HepG2 (cell line): Measurements from ENCODE around the gene SPRR5. TPM values are rescaled to one million over a fixed set of nuclear protein-coding genes. Genes with fewer than 3 reads are reported as not detected.

Experiments
- ATAC-seq: fragments of 200-7000 bp; cut with Tn5 transposase; 3 replicates; pipeline ENCODE4 v1.9.1; 2020; ENCODE audit warnings: mild to moderate bottlenecking, moderate library complexity
- BruUV-seq: library from RNA; stranded (reverse); fragments of 400-500 nt; replicated peaks from 2 replicates; lab custom pipeline; 2021; lab: Mats Ljungman, UMichigan
- CTCF ChIA-PET: fragments of 300-600 bp; formaldehyde crosslinking; extraction: SDS; loops from one replicate; lab custom pipeline; 2021; ENCODE audit warnings: low total read pairs, inconsistent platforms, low intra/inter-chr PET ratio; lab: Yijun Ruan, JAX
- POLR2A ChIA-PET: fragments of 350-600 bp; sonication (Branson Sonifier 250); formaldehyde crosslinking; loops from one replicate; lab custom pipeline; 2020; ENCODE audit warnings: antibody characterized with exemption, inconsistent platforms; lab: Yijun Ruan, JAX
- DNase-seq: peaks from one replicate; pipeline ENCODE4 v3.0.0-alpha.2; 2015; ENCODE audit warnings: low spot score
- FAIRE-seq: peaks from 3 replicates; lab custom pipeline; 2011; peaks lifted over from hg19 to GRCh38; lab: Jason Lieb, UNC
- H2AFZ ChIP-seq: one replicate; pipeline ENCODE4 v1.6.1; 2011; ENCODE audit warnings: low read length, inconsistent platforms
- H3K27ac ChIP-seq: fragments of 300-600 bp; 3 replicates; pipeline ENCODE4 v1.8.0; 2011; ENCODE audit warnings: mixed run types, mild to moderate bottlenecking, mixed read lengths, low read length, inconsistent platforms; ENCODE audit not compliant: insufficient read depth; ENCODE audit errors: extremely low read length
- H3K27me3 ChIP-seq, 2 experiments: fragments of 200-600 bp in 1 of 2; 2 replicates in 1 of 2; 3 replicates in 1 of 2; pipeline versions ENCODE4 v1.6.0 to v1.8.0; 2011; ENCODE audit warnings: low read length in 2 of 2, mild to moderate bottlenecking in 2 of 2, moderate library complexity in 2 of 2, inconsistent platforms in 1 of 2; ENCODE audit not compliant: insufficient read depth in 2 of 2, control insufficient read depth in 1 of 2
- H3K36me3 ChIP-seq, 2 experiments: fragments of 200-600 bp in 1 of 2; replicated peaks in 1 of 2; 2 replicates in 1 of 2; 3 replicates in 1 of 2; pipeline versions ENCODE4 v1.5.1 to v1.8.0; 2011; ENCODE audit warnings: low read length in 2 of 2, inconsistent platforms in 1 of 2; ENCODE audit not compliant: insufficient read depth in 2 of 2, control insufficient read depth in 1 of 2
- H3K4me1 ChIP-seq: 2 replicates; pipeline ENCODE4 v1.5.1; 2012; ENCODE audit warnings: low read length, inconsistent platforms; ENCODE audit not compliant: insufficient read depth
- H3K4me2 ChIP-seq: 2 replicates; pipeline ENCODE4 v1.6.0; 2011; ENCODE audit warnings: low read depth, low read length, inconsistent platforms
- H3K4me3 ChIP-seq, 3 experiments: fragments of 200-600 bp in 1 of 3; sonication (generic), shearing (Covaris generic) in 1 of 3; replicated peaks in 1 of 3; 2 replicates each; pipeline ENCODE4 v1.5.1; 2011 to 2016; ENCODE audit warnings: low read length in 3 of 3, inconsistent platforms in 2 of 3, low read depth in 2 of 3, mild to moderate bottlenecking in 2 of 3, control low read depth in 1 of 3, mixed read lengths in 1 of 3; ENCODE audit not compliant: insufficient read depth in 1 of 3
- H3K79me2 ChIP-seq: one replicate; pipeline ENCODE4 v1.6.1; 2011; ENCODE audit warnings: low read length, inconsistent platforms; ENCODE audit not compliant: insufficient read depth
- H3K9ac ChIP-seq: 2 replicates; pipeline ENCODE4 v1.6.0; 2011; ENCODE audit warnings: mild to moderate bottlenecking, low read depth, low read length, inconsistent platforms; ENCODE audit not compliant: insufficient read depth
- H3K9me3 ChIP-seq: 2 replicates; pipeline ENCODE4 v1.5.1; 2012; ENCODE audit warnings: mild to moderate bottlenecking, low read length
- H4K20me1 ChIP-seq: 2 replicates; pipeline ENCODE4 v1.6.0; 2011; ENCODE audit warnings: inconsistent platforms, mild to moderate bottlenecking, low read length, moderate library complexity; ENCODE audit not compliant: insufficient read depth
- CCDC6 ChIP-seq: sonication (generic); formaldehyde crosslinking; IDR thresholded peaks from 2 replicates; pipeline ENCODE4 v1.8.1; 2022; ENCODE audit warnings: mild to moderate bottlenecking, missing genetic modification reagents, moderate library complexity
- HNRNPUL1 ChIP-seq: fragments of 200-400 bp; formaldehyde crosslinking; IDR thresholded peaks from 2 replicates; pipeline ENCODE4 v1.6.1; 2017; ENCODE audit warnings: low read depth, mild to moderate bottlenecking, low read length, moderate library complexity
- PAX8 ChIP-seq: sonication (generic); formaldehyde crosslinking; IDR thresholded peaks from 2 replicates; pipeline ENCODE4 v1.8.0; 2022; ENCODE audit warnings: mild to moderate bottlenecking, missing genetic modification reagents, borderline replicate concordance
- THAP8 ChIP-seq: sonication (generic); formaldehyde crosslinking; IDR thresholded peaks from 2 replicates; pipeline ENCODE4 v1.5.1; 2020; ENCODE audit warnings: missing genetic modification reagents, mild to moderate bottlenecking, borderline replicate concordance
- ZBTB26 ChIP-seq: IDR thresholded peaks from 2 replicates; pipeline ENCODE4 v1.6.1; 2016; ENCODE audit warnings: missing compliant biosample characterization, missing genetic modification reagents, borderline replicate concordance
- ZBTB49 ChIP-seq: sonication (generic); formaldehyde crosslinking; IDR thresholded peaks from 2 replicates; pipeline ENCODE4 v1.4.0; 2020; ENCODE audit warnings: missing genetic modification reagents, borderline replicate concordance
- ZKSCAN8 ChIP-seq: IDR thresholded peaks from 2 replicates; pipeline ENCODE4 v1.6.1; 2016; ENCODE audit warnings: borderline replicate concordance, missing genetic modification reagents, missing compliant biosample characterization
- ZNF234 ChIP-seq: sonication (generic); formaldehyde crosslinking; conservative IDR thresholded peaks from 2 replicates; pipeline ENCODE4 v1.5.1; 2020; ENCODE audit warnings: mild to moderate bottlenecking, missing genetic modification reagents
- ZNF543 ChIP-seq: sonication (generic); formaldehyde crosslinking; IDR thresholded peaks from 2 replicates; pipeline ENCODE4 v1.4.0; 2020; ENCODE audit warnings: mild to moderate bottlenecking, missing genetic modification reagents
- ZNF570 ChIP-seq: sonication (generic); formaldehyde crosslinking; IDR thresholded peaks from 2 replicates; pipeline ENCODE4 v1.4.0; 2020; ENCODE audit warnings: mild to moderate bottlenecking, missing genetic modification reagents, borderline replicate concordance
- ZSCAN9 ChIP-seq: IDR thresholded peaks from 2 replicates; pipeline ENCODE4 v1.6.1; 2016; ENCODE audit warnings: borderline replicate concordance
- WGBS: methylation state at CpG from one replicate; pipeline ENCODE4 v1.1.6; 2017; ENCODE audit warnings: low lambda C conversion rate; 5-methylcytosine and 5-hydroxymethylcytosine counted together
- in situ Hi-C: cut with HindIII; loops from 2 replicates; pipeline ENCODE4 v1.10.0; 2017; ENCODE audit warnings: low pct_unique_long_range_greater_than_20kb; ENCODE audit not compliant: extremely low pct_ligation_motif_present
- intact Hi-C: fragments of 100-400 bp; cut with micrococcal nuclease; formaldehyde crosslinking; loops from one replicate; pipeline ENCODE4 v1.10.0; 2022; ENCODE audit not compliant: unreplicated experiment
- polyA plus RNA-seq, 8 experiments: library from polyadenylated mRNA; depleted of rRNA in 3 of 8; stranded (reverse) in 7 of 8; unstranded in 1 of 8; fragments of >200 nt; fragmentation: Illumina TruSeq in 4 of 8; extraction: Trizol in 4 of 8; gene quantifications; 2 replicates each; pipeline versions ENCODE4 v1.2.1 to v1.2.3, GENCODE V29; 2011 to 2016; ENCODE audit warnings: low read depth in 4 of 8, missing spikeins in 1 of 8, mixed read lengths in 1 of 8; ENCODE audit not compliant: insufficient read depth in 1 of 8
- total RNA-seq, 5 experiments: library from RNA; depleted of rRNA; stranded (reverse); fragments of >200 nt; fragmentation: Illumina TruSeq; extraction: Trizol; gene quantifications; 2 replicates each; pipeline ENCODE4 v1.2.3, GENCODE V29; 2016; ENCODE audit warnings: low read depth in 1 of 5

Gene SPRR5
- total and polyA plus RNA-seq, 2 of the 13 experiments (the other 11 are each of a cell fraction or from before 2014, with no cell fraction given), result not detected

- no TSS peak for BruUV-seq
- Histone ChIP-seq H4K20me1 (no peaks in the 10 kb centered on the region), H3K36me3 (no peaks in the 10 kb centered on the region), H3K4me1 (no peaks in the 10 kb centered on the region), H3K4me3 (no peak overlapping the region), H3K79me2 (no peaks in the 10 kb centered on the region), H3K27me3 (no peaks in the 10 kb centered on the region; a peak in 1 of 5 replicates), H3K9ac (no peak overlapping the region), H2AFZ (no peak overlapping the region), H3K9me3 (no peaks in the 10 kb centered on the region), H3K27ac (no peak overlapping the region), H3K4me2 (no peak overlapping the region)
- ChIA-PET POLR2A (no interaction called here), CTCF (no interaction called here)
- in situ Hi-C loops, result no loop called here
- no peak for FAIRE-seq
- intact Hi-C loops, result no loop called here
- 2% methylated on average over 4 of the region's 4 CpGs for WGBS
- no peak for ATAC-seq
- no peak for DNase-seq
- TF ChIP-seq HNRNPUL1 (no peak), ZKSCAN8 (no peak), ZNF543 (CRISPR knock-in tag) (no peak), CCDC6 (CRISPR knock-in tag) (no peak), ZSCAN9 (CRISPR knock-in tag) (no peak), ZNF234 (CRISPR knock-in tag) (no peak), ZBTB49 (CRISPR knock-in tag) (no peak), ZBTB26 (CRISPR knock-in tag) (no peak), ZNF570 (CRISPR knock-in tag) (no peak), PAX8 (CRISPR knock-in tag) (no peak), THAP8 (CRISPR knock-in tag) (no peak)
Measured at GRCh38 chr1:152972196-152972886, 25.3 kb downstream of the SPRR5 start.
